ENCODE results near the gene PDE3A.

DNA sequence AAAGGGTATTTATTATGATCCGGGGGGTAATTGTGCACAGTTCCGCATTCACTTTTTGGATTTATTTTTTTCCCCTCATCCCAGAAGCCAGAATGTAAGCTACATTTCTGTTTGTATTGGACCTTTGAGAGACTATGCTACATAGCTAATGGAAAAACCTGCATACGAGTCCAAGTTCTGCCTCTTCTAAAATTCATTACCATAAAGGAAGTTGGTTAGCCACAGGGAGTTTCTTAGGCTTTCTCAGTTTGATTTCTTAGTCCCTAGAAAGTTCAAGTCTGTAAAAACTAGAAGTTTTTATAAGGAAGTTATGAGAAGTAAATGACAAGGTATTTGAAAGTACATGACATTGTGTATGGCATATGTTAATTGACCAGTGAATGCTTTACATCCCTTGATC, 138.7 kb downstream of the PDE3A start:
- TF ChIP-seq, protein P1, sequence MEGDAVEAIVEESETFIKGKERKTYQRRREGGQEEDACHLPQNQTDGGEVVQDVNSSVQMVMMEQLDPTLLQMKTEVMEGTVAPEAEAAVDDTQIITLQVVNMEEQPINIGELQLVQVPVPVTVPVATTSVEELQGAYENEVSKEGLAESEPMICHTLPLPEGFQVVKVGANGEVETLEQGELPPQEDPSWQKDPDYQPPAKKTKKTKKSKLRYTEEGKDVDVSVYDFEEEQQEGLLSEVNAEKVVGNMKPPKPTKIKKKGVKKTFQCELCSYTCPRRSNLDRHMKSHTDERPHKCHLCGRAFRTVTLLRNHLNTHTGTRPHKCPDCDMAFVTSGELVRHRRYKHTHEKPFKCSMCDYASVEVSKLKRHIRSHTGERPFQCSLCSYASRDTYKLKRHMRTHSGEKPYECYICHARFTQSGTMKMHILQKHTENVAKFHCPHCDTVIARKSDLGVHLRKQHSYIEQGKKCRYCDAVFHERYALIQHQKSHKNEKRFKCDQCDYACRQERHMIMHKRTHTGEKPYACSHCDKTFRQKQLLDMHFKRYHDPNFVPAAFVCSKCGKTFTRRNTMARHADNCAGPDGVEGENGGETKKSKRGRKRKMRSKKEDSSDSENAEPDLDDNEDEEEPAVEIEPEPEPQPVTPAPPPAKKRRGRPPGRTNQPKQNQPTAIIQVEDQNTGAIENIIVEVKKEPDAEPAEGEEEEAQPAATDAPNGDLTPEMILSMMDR (IDR thresholded peaks at IDR 0.05) = no peak
- no peak for TF ChIP-seq ZNF232 (CRISPR knock-in tag; IDR thresholded peaks at IDR 0.05)
- no peak for TF ChIP-seq ATF1 (CRISPR knock-in tag; IDR thresholded peaks at IDR 0.05)
- TF ChIP-seq, protein P2, sequence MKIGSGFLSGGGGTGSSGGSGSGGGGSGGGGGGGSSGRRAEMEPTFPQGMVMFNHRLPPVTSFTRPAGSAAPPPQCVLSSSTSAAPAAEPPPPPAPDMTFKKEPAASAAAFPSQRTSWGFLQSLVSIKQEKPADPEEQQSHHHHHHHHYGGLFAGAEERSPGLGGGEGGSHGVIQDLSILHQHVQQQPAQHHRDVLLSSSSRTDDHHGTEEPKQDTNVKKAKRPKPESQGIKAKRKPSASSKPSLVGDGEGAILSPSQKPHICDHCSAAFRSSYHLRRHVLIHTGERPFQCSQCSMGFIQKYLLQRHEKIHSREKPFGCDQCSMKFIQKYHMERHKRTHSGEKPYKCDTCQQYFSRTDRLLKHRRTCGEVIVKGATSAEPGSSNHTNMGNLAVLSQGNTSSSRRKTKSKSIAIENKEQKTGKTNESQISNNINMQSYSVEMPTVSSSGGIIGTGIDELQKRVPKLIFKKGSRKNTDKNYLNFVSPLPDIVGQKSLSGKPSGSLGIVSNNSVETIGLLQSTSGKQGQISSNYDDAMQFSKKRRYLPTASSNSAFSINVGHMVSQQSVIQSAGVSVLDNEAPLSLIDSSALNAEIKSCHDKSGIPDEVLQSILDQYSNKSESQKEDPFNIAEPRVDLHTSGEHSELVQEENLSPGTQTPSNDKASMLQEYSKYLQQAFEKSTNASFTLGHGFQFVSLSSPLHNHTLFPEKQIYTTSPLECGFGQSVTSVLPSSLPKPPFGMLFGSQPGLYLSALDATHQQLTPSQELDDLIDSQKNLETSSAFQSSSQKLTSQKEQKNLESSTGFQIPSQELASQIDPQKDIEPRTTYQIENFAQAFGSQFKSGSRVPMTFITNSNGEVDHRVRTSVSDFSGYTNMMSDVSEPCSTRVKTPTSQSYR (CRISPR knock-in tag; IDR thresholded peaks at IDR 0.05) = no peak
